ENCODE data around the gene CGNL1. TPM values are rescaled to one million over a fixed set of nuclear protein-coding genes. Genes with fewer than 3 reads are reported as not detected.
A peak's percentile ranks its signal among the peaks of the same experiment; 100 is the strongest.

The CGNL1 gene
- total RNA-seq, 1 experiment from 2014 or later, result 34.6 TPM

DNA sequence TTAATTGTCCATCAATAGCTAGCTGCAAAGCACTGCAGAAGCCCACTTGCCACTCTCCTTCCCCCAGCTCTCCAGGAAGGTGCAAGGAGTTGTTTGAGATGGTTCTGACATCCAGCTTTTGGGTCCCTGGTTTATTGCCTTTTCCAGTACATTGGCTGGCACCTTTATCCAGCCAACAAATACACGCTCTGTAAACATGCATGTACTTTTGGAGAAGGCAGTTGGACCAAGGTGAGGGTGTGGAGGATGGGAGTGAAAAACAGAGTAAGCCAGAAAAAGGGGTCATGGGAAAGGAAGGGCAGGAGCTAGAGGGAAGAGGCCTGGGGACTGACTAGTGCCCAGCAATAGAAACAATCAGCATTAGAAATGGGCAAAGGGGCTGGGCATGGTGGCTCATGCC, 102.7 kb downstream of the CGNL1 start:
- Histone ChIP-seq H2BK15ac (ENCODE audit: low read depth, low read length) (no peak overlapping the region), H3T11ph (ENCODE audit: low read length) (no peak overlapping the region), H2BK12ac (ENCODE audit: insufficient read length, low read depth, low read length) (no peak overlapping the region), H3K56ac (ENCODE audit: insufficient read length, low read depth, low read length) (no peak overlapping the region), H3K79me1 (ENCODE audit: insufficient read depth, low read depth, low read length, poor library complexity, severe bottlenecking) (no peaks in the 10 kb centered on the region), H4K91ac (ENCODE audit: insufficient read length, low read depth, low read length) (no peak overlapping the region), H3K4ac (ENCODE audit: low read depth, low read length) (no peak overlapping the region), H3K23ac (ENCODE audit: insufficient read length, low read depth, low read length) (no peak overlapping the region), H2BK120ac (ENCODE audit: low read depth, low read length, poor library complexity, severe bottlenecking) (no peak overlapping the region), H3K4me1 (ENCODE audit: insufficient read depth, low read length) (peaks cover 5% of the 10 kb centered on the region; the same call in 1 of the 2 replicates), H2AFZ (ENCODE audit: low read length) (no peak overlapping the region), H3K14ac (ENCODE audit: insufficient read depth, low read length) (no peak overlapping the region), H3K9ac (ENCODE audit: extremely low read depth, insufficient read length, low read length) (no peak overlapping the region), H4K20me1 (ENCODE audit: control insufficient read depth, insufficient read depth, insufficient read length) (no peaks in the 10 kb centered on the region), H3K23me2 (ENCODE audit: insufficient read length, low read depth, low read length, poor library complexity, severe bottlenecking) (no peaks in the 10 kb centered on the region), H4K8ac (replicated peaks; ENCODE audit: insufficient read length, low read depth, low read length) (no peak overlapping the region), H3K27ac (ENCODE audit: insufficient read length, low read depth, low read length) (no peak overlapping the region), H3K79me2 (ENCODE audit: insufficient read depth, low read length) (no peaks in the 10 kb centered on the region), H2BK5ac (ENCODE audit: insufficient read length, low read length) (no peak overlapping the region), H2BK20ac (ENCODE audit: low read depth, low read length, poor library complexity, severe bottlenecking) (no peak overlapping the region), H3K18ac (ENCODE audit: insufficient read length, low read depth, low read length) (no peak overlapping the region), H3K4me2 (ENCODE audit: insufficient read depth, insufficient read length, low read length) (no peak overlapping the region), H3K27me3 (ENCODE audit: insufficient read depth, low read length) (no peaks in the 10 kb centered on the region), H4K5ac (ENCODE audit: insufficient read length, low read depth, low read length) (no peak overlapping the region), H3K9me3 (ENCODE audit: control insufficient read depth, low read depth, low read length) (no peaks in the 10 kb centered on the region), H2AK5ac (ENCODE audit: insufficient read length, low read length) (peak overlapping the region; percentile 87)
- Mint-ChIP-seq H3K27me3 (ENCODE audit: low read depth) (no peaks in the 10 kb centered on the region; the same call in 1 of the 2 replicates), H3K9me3 (peaks cover 0 to 2% of the 10 kb centered on the region in 2 experiments; a peak in 1 of 5 replicates), H3K27ac (peak overlapping the region in 2 of 3 experiments; percentile 17 to 68; a peak in 2 of 7 replicates), H3K4me1 (peaks cover 38 to 44% of the 10 kb centered on the region in 2 experiments), H3K4me3 (no peak overlapping the region), H3K36me3 (ENCODE audit: insufficient read depth in 1 of 3, low read depth in 3 of 3) (peaks cover 14 to 18% (median 14%) of the 10 kb centered on the region in 3 experiments)
- DNase-seq, result no peak
- TF ChIP-seq, protein P1, sequence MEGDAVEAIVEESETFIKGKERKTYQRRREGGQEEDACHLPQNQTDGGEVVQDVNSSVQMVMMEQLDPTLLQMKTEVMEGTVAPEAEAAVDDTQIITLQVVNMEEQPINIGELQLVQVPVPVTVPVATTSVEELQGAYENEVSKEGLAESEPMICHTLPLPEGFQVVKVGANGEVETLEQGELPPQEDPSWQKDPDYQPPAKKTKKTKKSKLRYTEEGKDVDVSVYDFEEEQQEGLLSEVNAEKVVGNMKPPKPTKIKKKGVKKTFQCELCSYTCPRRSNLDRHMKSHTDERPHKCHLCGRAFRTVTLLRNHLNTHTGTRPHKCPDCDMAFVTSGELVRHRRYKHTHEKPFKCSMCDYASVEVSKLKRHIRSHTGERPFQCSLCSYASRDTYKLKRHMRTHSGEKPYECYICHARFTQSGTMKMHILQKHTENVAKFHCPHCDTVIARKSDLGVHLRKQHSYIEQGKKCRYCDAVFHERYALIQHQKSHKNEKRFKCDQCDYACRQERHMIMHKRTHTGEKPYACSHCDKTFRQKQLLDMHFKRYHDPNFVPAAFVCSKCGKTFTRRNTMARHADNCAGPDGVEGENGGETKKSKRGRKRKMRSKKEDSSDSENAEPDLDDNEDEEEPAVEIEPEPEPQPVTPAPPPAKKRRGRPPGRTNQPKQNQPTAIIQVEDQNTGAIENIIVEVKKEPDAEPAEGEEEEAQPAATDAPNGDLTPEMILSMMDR (conservative IDR thresholded peaks at IDR 0.05), result no peak
- WGBS (ENCODE audit: extremely low coverage, insufficient read length, low lambda C conversion rate), result no CpG with 5 or more reads among the region's 1 CpG
